Measurements from ENCODE around the gene ZNF787.

GRCh38 chr19:56132316-56132822 lies 11.3 kb upstream of the ZNF787 start:
- TF ChIP-seq CTCF (IDR thresholded peaks at IDR 0.05; ENCODE audit: insufficient read depth, low read length), result no peak
- no peak for TF ChIP-seq GABPA (IDR thresholded peaks at IDR 0.05; ENCODE audit: low read depth)
